Pons (tissue), 1 donor: ENCODE data around the gene ACOXL.
"Not testable (repeated sequence)": the region's sequence is repeated elsewhere in the genome, so short reads cannot be mapped to it uniquely, and the experiment has no call there.

Source experiments
- DNase-seq: peaks from one replicate; pipeline ENCODE4 v3.0.0-alpha.2; 2016; ENCODE audit warnings: low spot score

ACOXL gene

DNA sequence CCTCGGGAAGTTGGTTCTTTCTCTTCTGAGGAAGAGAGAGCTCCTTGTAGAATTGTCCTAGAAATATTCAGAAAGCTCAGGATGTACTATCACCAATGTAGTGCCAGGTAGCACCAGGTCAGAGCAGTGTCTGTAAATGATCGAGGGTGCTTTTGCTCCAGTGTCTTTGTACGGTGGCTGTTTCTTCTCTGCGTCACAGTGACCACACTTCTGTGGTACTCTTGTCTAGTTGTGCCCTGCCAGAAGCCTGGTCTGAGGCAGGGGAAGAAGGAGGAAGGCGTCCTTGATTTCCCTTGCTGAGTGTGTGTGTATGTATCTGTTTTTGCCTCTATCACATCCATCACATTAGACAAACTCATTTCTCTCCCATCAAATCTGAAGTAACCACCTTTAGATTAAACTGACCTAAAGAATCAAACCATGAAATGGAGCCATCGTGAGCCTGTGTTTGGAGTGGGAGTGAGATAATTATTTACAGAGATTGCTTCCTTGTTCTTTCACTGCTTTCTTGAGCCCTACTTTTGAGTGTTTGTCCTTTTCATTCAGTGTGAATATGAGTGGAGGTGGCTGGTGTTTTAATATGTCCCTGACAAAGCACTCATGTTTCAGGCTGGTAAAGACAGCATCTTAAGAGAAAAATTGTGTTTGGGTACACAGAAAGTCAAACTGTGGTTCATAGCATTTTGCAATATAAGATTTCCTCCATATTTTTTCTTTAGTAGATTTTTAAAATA is 97.2 kb downstream of the ACOXL start:
- no peak for DNase-seq

DNA sequence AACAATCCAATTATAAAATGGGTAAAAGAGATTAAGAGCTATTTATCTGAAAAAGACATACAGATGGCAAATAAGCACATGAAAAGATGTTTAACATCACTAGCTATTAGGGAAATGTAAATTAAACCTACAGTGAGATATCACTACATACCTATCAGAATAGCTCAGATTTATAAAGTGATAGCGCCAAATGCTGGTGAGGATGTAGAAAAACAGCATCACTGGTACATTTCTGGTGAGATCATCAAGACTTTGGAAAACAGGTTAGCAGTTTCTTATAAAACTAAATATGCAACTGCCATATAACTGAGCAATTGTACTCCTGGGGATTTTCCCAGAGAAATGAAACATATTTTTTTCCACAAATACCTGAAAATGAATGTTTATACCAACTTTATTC is 100.4 kb downstream of the ACOXL start:
- DNase-seq, result no peak

DNA sequence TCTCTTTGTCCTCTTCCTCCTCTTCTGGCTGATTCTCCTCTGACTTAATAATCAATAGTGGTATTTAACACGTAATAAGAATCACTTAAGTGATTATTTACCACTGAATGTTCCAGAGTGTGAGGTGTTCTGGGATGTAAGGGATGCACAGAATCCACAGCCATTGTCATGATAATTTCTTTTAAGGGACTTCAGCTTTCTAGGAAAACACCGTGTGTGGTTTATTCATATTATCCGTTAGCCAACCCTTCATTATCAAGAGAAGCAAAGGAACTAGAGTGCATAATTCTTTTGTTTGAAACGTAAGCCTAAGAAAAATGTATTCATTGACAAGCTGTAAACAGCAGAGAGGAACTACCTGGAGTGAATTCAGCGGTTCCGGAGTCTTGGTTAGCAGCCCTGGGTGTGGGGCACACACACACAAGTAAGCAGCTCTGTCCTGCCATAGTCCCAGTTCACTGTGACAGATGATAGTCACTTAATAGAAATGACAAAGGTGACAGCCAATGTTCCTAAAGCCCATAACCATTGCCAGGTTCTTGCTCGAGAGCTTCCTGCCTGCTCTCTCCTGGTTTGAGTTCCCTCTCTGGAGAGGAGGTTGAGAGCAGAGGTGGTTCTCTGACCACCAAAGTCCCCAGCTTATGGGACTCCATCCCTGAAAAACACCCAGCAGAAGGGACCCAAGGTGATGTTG is 101.9 kb downstream of the ACOXL start:
- DNase-seq, result no peak

DNA sequence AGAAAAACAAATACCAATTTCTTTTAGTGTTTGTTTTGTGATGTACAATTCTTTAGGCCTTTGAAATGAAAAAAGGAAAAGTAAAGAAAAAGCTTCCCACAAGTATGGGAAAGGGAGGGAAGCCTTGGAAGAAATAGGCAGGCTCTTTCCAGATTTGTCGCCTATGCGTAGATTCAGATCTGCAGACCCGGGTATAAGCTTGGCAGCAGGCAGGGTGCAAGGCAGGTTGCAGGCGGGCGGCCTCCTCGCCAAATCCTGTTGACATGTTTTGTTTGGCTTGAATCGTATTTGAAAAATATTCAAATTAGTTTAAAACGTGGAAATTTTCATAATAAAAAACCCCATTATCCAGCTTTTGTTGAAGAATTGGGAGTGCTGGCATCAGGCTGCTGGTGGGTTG is 104.3 kb downstream of the ACOXL start:
- no peak for DNase-seq

DNA sequence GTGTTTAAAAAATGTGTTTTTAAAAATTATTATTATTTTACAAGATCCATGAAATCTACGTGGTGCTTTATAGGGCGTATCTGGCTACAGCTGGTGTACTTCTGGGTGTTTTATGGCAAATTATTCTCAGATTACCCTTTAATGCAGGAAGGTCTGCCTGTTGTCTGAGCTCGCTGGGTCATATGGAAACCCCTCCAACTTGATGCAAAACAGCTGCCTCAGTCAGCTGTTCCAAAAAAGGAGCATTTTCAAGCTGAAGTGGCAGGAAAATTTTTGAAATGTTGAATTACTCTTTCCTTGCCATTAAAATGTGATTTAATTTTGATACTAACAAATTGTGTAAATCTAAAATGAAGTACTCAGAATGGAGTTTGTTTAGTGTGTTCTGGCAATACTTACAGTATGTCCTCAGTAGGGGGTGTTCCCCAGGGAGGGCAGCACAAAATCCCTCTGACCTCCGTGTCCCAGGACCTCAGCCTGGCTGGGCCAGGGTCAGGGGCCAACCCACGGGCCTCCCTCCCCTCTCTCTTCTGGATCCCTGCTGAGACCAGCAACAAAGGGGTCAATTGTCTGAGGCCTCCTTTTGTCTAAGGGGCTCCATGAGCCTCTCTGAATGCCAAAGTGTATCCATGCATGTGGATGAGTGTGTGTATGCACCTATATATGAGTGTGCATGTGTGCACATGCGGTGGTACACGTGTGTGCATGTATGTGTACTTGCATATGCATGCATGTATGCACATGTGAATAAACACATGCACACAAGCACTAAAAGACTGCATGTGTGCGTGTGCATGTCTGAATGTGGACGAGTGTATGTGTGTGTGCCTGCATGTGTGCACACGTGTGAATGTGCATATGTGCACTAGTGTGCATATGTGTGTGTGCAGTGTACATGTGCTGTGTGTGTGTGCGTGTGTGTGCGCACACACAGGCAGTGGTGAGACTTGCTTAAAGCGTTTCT is 105.4 kb downstream of the ACOXL start:
- no peak for DNase-seq

DNA sequence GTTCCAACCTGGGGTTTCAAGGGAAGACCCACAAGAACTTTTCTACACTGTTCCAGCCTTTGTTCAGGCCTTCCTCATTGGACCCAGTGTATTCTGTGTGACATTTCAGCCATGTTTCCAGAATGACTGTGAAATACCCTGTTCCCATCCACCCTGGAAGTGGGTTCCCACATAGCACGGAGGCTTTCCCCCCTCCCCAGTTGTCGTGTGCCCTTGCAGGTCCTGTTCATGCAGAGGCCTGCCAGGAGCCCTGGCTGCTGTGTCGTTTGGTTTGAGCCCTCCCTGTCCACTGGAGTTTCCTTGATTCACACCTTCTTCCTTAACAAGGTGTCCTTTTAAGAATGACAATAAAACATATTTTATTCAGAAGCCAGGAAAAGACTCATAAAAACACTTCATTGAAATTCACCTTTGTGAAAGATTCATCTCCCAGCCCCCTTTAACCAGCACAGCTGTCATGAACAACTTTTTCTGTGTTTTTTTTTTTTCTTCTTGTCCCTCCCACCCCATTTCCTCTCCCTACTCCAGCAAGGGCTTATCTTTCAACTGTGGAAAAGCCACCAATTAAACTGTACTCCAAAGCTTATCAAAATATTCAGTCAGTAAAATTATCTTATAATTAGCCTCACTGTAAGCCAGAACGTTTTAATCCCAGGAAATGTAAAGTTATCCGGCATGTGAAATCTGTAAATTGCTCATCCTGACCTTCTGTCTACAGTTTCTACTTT is 106.4 kb downstream of the ACOXL start:
- no peak for DNase-seq

DNA sequence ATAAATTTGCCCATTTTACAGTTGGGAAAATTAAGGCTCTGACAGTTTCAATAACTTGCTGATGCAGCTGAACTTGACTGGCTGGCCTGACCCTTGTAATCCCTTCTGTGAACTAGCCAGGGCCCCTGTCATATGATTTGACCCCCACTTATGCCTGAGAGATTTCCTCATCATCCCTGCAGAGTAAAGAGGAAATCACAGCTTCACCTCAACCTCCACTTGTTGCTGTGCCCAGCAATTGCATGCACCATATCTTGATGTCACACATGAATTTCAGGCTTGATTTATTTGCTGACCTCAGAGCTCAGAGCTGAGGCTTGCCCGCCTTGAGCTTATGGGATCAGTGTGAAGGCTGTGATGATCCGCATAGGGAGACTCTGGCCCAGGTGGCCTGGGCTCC is 108.1 kb downstream of the ACOXL start:
- DNase-seq, result no peak

DNA sequence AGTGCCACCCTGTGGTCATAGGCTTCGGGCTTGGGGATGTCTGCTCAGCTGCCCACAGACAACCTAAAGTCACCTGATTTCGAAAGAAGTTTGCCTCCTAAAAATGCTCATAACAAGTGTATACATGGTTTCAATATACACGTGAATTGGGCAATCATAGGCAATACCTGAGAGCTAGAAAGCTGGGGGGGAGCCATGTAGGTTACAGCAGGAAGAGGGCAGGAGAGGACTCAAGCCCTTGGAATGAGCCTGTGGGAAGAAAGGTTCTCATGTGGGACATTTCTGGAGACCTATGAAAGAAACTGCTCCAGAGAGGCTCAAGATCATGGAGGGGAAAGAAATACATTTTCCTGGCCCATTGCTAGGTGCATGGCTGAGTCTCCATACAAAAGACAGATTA is 109.7 kb downstream of the ACOXL start:
- DNase-seq, result no peak

DNA sequence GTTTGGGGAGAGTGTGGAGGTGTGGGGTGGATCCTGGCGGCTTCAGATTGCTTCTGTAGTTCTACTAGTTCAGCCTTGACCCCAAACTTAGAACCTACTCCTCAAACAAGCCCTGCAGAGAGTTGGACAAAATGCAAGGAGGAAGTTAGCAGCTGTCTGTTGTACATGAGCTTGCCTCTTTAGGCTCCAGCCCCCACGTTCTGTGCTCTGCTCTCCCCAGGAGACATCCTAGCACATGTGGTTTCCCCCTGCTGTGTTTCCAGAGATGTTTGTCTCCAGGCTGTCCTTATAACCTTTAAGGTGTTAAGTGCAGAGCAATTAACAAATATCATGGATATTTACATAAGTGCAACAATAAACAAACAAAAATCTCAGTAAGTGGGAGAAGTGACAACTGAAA is 111.1 kb downstream of the ACOXL start:
- DNase-seq, result no peak

DNA sequence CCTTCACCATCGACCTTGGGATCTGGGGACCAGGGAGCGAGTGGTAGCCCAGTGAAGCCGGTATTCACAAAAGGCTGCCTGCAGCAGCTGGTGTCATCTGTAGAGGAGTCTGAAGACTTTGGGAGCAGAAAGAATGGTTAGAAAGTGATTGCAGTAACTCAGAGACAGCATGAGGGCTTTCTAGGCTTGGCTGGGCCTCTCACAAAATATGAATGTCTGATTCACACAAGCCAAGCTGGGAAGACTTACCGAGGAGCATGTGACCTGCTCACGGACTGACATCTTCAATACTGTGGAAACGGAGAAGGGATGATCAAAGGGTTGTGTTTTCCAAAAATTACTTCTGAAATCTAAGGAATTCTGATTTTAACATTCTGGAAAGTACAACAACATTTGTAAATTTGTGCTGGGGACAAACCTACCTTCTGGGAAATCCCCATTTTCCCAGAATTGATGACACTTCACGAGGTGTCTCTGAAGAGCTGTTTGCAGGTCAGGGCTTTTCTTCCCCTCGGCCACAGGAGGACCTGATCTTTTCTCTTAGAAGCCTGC is 111.7 kb downstream of the ACOXL start:
- DNase-seq, result no peak

DNA sequence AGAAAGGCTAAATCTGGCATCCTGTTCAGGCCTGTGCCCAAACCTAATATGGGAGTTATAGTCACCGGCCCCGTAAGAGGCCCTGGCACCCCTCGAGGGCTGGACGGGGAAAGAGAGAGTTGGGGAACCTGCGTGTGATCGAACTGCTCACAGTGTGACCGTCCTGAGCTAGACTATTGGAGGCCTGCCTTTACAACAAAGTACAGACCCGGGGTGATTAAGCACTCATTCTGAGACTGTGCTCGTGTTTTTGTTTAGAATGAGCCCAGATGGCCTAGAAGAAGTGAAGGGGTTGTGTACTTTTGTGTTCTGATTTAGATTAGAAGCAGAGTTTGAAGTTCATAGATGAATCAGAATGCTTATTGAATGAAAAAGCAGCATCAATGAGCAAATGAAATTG is 115.3 kb downstream of the ACOXL start:
- DNase-seq, result no peak

DNA sequence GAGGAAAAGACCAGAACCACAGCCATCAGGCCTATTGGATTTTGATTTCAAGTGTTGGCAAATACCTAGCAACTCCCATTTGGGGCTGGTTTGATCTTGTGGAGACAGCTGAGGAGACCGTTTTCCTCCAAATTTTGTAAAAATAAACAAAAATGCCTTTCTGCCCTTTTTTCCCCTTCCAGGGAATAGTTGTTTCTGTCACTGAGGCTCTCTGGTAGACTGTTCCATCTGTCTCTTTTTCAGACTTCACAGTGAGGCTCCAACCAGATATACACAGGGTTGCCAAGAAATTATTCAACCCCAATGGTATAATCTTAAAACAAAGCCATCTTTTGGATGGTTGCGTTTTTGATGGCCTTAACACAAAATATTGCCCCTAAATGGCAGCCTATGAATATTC is 115.7 kb downstream of the ACOXL start:
- DNase-seq, result no peak

DNA sequence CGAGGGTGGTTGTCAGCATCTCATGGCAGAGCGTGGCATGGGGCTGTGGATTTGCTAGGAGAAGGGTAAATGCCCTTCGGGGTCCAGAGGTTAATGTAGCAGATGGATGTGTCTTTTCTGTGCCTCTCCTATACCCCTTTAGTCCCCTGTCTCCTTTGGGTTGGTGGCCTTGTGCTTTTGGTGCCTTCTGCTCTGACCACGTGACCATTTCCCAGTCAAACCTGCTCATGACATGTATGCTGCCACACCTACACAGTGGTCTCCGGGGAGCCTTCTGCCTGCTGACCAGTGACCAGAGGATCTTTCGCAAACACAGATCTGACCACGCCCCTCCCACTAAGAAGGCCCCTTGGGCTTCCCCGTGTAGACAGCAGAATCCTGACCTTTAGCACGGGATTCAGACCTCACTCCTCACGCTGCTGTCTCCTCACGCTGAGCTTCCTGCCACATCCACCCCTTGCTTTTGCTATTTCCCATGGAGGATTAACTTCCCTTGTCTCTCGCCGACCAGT is 116.2 kb downstream of the ACOXL start:
- DNase-seq, result no peak

DNA sequence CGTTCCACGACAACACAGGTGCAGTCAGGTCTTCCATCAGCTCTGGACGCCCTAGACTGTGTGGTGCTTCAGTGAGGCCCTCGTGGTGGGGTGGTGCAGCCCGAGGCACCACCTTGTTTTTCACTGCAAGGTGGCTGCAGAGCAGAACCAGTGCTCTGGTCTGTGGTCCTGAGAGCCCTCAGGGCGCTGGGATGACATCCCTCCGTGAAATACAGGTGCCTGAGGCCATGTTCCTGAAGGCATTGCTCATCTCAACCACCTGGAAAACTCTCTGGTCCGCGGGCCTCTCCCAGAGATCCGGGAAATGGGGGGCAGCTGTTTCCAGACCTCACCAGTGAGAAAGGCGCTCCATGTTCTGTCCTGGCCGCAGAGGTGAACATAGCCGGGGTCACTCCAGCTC is 119.2 kb downstream of the ACOXL start:
- no peak for DNase-seq

DNA sequence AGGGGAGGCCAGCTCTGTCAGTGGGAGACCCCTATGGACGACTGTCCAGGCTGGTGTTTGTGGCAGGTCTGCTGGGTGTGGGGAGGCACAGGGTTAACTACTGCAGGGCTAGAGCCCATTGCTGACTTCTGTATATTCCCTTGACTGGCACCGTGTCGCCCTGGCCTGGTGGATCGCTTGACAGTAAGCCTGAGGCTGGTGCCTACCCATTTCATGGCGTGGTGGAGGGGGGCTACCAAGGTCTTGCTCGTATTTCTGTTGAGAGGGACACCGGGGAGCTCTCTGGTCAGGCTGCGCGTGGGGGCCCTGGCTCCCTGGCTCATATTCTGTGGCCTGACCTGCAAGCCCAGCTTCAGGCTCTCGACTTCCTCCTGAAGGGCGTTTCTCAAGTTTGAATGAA is 119.7 kb downstream of the ACOXL start:
- DNase-seq, result no peak

DNA sequence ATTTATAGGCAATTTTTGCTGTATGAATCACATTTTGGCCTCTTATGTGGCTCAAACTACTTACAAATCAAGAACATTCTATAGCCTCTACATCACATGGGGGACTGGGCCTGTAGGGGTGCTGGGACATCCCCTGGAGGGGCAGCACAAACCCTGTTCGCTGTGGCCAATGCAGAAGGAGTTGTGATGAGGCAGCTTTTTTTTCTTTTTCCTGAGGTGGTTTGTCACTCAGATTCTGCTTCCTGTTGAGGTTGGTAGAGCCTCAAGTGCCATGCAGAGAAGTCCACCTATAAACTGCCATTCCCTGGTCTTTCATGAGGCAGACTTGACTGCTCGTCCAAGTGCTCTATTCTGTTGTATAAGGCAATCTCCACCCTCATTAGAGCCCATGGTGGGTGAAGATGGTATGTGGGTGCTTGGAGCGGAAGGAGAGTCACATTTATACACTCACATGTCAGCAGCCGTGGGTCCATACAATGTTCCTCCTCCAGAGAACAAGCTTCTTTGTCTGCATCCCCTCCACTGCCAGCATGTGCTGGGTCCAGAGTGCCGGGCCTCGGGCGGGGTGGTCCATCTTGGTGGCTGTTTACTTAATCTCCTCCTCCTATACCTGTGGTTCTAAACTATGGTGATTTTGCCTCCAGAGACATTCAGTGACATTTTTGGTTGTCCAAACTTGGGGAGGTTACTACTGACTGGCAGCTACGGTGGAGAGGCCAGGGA is 120.3 kb downstream of the ACOXL start:
- DNase-seq, result no peak

DNA sequence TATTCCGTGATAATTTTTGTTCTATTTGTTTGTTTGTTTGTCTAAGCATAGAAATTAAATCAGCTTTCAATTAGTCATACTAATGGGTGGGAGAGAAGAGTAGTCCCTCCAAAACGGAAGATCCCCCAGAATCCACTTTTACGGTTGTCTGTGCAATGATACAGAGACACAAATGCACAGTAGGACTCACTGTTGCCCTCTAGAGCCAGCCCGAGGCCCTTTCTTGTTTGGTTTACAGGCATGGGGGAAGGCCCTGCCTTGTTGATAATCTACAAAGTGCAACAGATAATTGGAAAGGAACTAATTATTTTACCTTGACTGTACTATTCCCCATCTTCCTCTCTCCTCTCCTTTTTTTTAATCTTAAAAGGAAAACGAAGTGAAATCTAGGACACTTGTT is 121.1 kb downstream of the ACOXL start:
- DNase-seq, result peak; percentile 54

DNA sequence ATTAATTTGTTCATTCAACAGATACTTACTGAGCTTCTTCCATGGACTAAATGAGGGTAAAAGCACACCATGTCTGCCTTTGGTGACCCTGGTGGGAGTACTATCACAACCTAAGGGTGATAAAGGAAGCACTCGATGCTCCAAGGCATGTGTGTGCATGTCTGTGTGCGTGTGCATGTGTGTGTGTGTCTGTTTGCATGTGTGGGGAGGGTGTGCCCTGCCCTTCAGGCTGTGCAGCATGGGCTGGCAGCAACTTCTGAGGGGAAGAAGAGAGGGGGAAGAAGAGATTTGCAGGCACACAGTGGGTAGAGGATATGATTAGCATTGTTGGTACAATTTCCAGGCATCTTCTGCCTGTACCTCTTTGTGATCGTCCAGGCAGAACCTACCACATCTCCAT is 121.6 kb downstream of the ACOXL start:
- no peak for DNase-seq

DNA sequence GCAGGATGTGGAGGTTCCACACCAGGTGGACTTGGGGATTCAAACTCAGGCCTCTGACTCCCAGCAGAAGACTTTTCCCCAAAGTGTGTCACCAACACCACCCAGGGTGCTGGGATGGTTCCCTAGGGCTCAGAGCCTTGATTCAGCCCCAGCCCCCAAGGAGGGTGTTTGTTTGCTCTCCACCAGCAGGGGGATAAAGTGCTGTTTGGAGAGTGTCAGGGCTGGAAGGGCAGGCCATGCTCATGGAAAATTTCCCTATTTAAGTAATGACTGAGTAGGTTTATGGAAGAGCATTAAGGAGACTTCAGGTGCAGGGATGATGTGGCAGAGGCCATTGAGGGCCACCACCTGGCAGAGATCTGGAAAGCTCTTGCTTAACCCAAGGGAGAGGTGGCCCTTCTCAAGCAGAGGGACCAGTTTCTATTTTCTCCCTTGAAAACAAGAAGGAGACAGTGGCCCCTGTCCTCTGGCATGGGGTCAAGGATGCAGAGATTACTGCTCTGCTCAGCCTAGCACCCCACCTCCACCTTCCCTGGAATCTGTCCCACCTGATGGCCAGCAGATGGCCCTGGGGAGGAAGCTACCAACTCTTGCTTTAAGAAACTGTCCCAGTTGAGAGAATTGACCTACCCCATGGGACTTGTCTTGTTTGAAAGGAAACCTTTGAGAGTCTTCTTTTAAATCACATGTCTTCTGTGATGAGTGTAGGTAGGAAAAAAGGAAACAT is 122.1 kb downstream of the ACOXL start:
- no peak for DNase-seq

DNA sequence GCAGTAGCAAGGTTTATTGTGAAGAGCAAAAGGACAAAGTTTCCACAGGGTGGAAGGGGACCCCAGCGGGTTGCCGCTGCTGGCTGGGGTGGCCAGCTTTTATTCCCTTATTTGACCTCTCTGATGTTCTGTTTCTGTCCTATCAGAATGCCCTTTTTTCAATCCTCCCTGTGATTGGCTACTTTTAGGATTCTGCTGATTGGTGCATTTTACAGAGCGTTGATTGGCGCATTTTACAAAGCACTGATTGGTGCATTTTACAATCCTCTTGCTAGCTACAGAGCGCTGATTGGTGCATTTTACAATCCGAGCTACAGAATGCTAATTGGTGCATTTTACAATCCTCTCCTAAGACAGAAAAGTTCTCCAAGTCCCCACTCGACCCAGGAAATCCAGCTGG is 123.5 kb downstream of the ACOXL start:
- DNase-seq, result not testable (repeated sequence)
